Activated CD8-positive, alpha-beta T cell treated with anti-CD3 and anti-CD28 coated beads, Interleukin-2, amount 10 ng/mL, durations not matched to agents 7 days and 5 days (primary cell): ENCODE measurements around the gene CDH4. TPM values are rescaled to one million over a fixed set of nuclear protein-coding genes. Genes with fewer than 3 reads are reported as not detected.

ENCODE experiments used
- ATAC-seq: fragments of 150-1000 bp; cut with Tn5 transposase; one replicate; pipeline ENCODE4 v1.10.0; 2021; ENCODE audit warnings: moderate library complexity
- CTCF ChIA-PET: fragments of 350-600 bp; sonication (Branson Sonifier 250); formaldehyde crosslinking; loops from one replicate; lab custom pipeline; 2021; ENCODE audit warnings: antibody characterized with exemption; lab: Charles Lee
- POLR2A ChIA-PET: fragments of 350-600 bp; sonication (Branson Sonifier 250); formaldehyde crosslinking; loops from one replicate; lab custom pipeline; 2021; ENCODE audit warnings: antibody characterized with exemption; lab: Charles Lee
- DNase-seq: peaks from one replicate; pipeline ENCODE4 v3.0.0-alpha.2; 2020
- H3K27ac Mint-ChIP-seq: one replicate; pipeline ENCODE4 v1.8.0; 2021; ENCODE audit warnings: mild to moderate bottlenecking, mixed read lengths
- H3K27me3 Mint-ChIP-seq: one replicate; pipeline ENCODE4 v1.8.0; 2021; ENCODE audit warnings: low read depth, mixed read lengths
- H3K36me3 Mint-ChIP-seq: one replicate; pipeline ENCODE4 v1.8.0; 2021; ENCODE audit warnings: low read depth, mixed read lengths
- H3K4me1 Mint-ChIP-seq: one replicate; pipeline ENCODE4 v1.8.0; 2021; ENCODE audit warnings: low read depth, mixed read lengths
- H3K4me3 Mint-ChIP-seq: one replicate; pipeline ENCODE4 v1.8.0; 2021; ENCODE audit warnings: mild to moderate bottlenecking, mixed read lengths
- H3K9me3 Mint-ChIP-seq: one replicate; pipeline ENCODE4 v1.8.0; 2022; ENCODE audit warnings: mixed read lengths; ENCODE audit not compliant: insufficient read depth
- total RNA-seq, 2 experiments: library from RNA; stranded (reverse); gene quantifications; one replicate each; pipeline ENCODE4 v1.2.3, GENCODE V29; 2021

Gene CDH4
- total RNA-seq, 2 experiments from 2014 or later, result 0.05 to 0.13 TPM

DNA sequence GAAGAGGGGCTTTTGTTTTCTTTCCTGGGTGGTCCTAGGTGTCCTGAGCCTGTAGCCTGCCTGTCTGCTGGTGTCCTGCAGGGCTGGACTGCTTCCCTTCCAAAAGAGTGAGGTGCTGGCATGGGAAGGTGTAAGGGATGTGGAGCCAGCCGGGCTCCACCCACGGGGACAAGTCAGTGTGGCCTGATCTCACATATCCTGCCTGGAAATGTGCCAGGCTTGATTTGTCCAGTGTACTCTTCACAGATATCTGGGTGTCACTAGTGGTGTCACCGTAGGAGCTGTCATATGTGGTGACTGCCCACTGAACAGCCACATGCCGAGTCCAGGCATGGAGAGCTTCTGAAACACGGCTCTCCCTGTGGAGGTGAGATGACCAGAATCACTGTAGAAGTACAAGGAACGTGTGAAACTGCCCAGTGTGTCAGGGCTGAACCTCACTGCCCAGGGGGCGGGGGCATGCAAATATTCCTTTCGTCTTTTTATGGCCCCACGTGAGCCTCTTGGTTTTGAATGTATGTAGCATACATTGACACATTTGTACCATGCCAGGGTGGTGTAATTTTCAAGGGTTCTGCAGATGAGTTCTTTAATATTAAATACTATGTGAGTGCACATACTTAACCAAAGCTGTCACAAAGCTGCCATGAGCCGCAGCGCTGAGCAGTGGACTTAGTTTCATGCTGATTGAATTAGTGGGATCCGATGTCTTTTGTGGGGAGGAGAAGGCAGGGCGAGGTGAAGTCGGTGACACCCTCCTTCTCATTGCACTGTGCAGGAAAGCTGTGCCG lies 55.8 kb downstream of the CDH4 start:
- H3K36me3 Mint-ChIP-seq, result no peaks in the 10 kb centered on the region
- H3K9me3 Mint-ChIP-seq, result no peaks in the 10 kb centered on the region
- no peak overlapping the region for H3K27ac Mint-ChIP-seq
- ChIA-PET CTCF (no interaction called here), POLR2A (no interaction called here)
- no peaks in the 10 kb centered on the region for H3K4me1 Mint-ChIP-seq
- ATAC-seq, result no peak
- DNase-seq, result no peak
- H3K4me3 Mint-ChIP-seq, result no peak overlapping the region
- no peaks in the 10 kb centered on the region for H3K27me3 Mint-ChIP-seq

DNA sequence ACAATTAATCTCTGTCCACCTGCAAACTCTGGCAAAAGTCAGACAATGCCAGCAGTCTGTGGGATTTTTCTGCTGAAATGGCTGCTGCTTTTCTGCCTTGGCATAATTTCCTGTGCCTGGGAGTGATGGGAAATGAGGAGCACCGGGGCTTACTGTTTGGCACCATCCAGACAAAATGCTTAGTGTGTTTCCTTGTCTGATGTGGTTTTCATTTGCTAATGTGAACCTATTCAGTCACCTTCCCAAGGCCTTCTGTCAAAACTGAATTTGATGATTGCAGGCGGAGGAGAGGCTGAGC lies 56.4 kb downstream of the CDH4 start:
- no peaks in the 10 kb centered on the region for H3K27me3 Mint-ChIP-seq

DNA sequence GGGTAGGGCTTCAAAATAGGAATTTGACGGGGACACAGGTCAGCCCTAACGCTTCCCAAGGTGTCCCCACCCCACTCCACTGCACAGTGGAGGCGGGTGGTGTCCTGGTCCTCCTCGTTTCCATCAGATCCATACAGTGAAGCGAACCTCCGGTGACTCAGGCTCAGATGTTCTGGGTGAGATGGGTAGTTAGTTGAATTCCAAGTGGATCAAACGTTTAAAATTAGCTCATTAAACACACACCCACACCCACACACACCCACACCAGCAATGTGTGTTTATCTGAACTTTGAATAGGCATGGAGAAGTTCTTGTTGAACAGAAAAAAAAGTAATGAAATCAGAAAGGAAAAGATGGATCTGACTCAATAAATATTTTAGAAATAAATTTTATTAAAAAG lies 58.9 kb downstream of the CDH4 start:
- Mint-ChIP-seq H3K36me3 (no peaks in the 10 kb centered on the region), H3K27me3 (no peaks in the 10 kb centered on the region), H3K9me3 (no peaks in the 10 kb centered on the region), H3K4me1 (no peaks in the 10 kb centered on the region), H3K27ac (no peak overlapping the region), H3K4me3 (no peak overlapping the region)
- ATAC-seq (no peak), DNase-seq (no peak)
- ChIA-PET CTCF (no interaction called here), POLR2A (no interaction called here)

More for the DNA sequence above, 56.4 kb downstream of the CDH4 start:
- Mint-ChIP-seq H3K4me3 (no peak overlapping the region), H3K27ac (no peak overlapping the region), H3K4me1 (no peaks in the 10 kb centered on the region), H3K9me3 (no peaks in the 10 kb centered on the region), H3K36me3 (no peaks in the 10 kb centered on the region)
- ChIA-PET CTCF (no interaction called here), POLR2A (no interaction called here)
- no peak for ATAC-seq
- no peak for DNase-seq

DNA sequence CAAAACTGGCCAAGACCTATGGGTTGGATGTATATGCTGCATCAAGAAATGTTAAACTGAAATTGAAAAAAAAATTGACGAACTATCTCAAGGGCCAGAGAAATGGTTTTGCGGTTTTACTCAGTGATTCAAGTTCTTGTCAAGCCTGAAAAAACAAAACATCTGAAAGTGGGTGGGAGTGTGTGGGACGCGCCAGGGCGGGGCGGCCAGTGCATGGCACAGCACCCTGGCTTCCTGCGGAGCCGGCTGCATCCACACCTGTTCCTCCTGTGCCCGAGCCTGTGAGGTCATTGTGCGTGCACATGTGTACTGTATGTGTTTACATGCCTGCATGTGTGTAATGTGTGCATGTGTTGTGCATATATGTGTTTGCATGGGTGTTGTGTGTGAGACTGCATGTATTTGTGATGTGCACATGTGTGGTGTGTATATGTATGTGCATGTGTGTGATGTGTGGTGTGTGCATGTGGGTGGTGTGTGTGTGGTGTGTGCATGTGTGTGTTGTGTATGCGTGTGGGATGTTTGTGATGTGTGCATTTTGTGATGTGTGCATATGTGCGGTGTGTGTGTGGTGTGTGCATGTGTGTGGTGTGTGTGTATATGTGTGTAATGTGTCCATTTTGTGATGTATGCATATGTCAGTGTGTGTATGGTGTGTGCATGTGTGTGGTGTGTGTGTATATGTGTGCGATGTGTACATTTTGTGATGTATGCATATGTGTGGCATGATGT lies 59.8 kb downstream of the CDH4 start:
- Mint-ChIP-seq H3K4me3 (no peak overlapping the region), H3K27me3 (no peaks in the 10 kb centered on the region), H3K9me3 (no peaks in the 10 kb centered on the region), H3K4me1 (no peaks in the 10 kb centered on the region), H3K36me3 (no peaks in the 10 kb centered on the region), H3K27ac (no peak overlapping the region)
- ChIA-PET CTCF (no interaction called here), POLR2A (no interaction called here)
- DNase-seq (no peak), ATAC-seq (no peak)

DNA sequence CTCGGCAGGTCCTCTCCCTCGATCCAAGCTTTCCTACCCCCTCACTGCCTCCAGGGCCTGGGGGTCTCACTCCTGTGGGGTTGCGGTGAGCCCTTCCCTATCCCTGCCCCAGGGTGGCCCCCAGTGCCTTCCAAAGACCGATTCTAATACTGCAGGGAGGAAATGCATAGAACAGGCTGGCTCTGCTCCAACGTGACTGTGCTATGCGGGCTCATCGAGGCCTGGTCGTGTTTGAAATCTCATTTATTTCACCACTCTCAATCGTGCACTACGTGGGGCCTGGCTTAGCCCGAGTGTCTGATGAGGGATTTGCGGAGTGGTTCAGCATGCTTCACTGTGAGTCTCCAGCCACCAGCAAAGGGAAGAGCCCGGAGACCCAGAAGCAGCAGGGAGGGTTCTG lies 60.9 kb downstream of the CDH4 start:
- no peaks in the 10 kb centered on the region for H3K9me3 Mint-ChIP-seq
- ChIA-PET CTCF (no interaction called here), POLR2A (no interaction called here)
- no peak overlapping the region for H3K27ac Mint-ChIP-seq
- ATAC-seq (no peak), DNase-seq (no peak)
- no peaks in the 10 kb centered on the region for H3K4me1 Mint-ChIP-seq
- H3K36me3 Mint-ChIP-seq, result no peaks in the 10 kb centered on the region
- no peaks in the 10 kb centered on the region for H3K27me3 Mint-ChIP-seq
- no peak overlapping the region for H3K4me3 Mint-ChIP-seq

DNA sequence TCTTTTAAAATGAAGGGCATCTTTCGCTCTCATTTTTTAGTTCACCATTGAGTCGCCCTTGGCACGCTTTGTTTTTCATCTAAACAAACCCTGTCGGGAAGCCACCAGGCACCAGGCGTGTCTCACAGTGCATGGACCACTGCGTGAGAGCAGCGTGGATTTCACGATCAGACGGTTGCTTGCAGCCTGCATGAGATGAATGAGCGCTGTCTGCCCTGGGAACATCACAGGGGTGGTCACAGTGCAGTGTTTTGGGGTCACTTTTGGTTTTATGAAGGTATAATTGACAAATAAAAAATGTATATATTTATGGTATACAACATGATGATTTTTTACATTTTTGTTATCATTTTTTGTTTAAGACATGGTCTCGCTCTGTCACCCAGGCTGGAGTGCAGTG lies 61.3 kb downstream of the CDH4 start:
- H3K36me3 Mint-ChIP-seq, result no peaks in the 10 kb centered on the region
- no peak overlapping the region for H3K27ac Mint-ChIP-seq
- no peaks in the 10 kb centered on the region for H3K4me1 Mint-ChIP-seq
- ATAC-seq (no peak), DNase-seq (no peak)
- POLR2A ChIA-PET, result no interaction called here
- H3K9me3 Mint-ChIP-seq, result no peaks in the 10 kb centered on the region
- H3K4me3 Mint-ChIP-seq, result no peak overlapping the region
- CTCF ChIA-PET, result no interaction called here
- no peaks in the 10 kb centered on the region for H3K27me3 Mint-ChIP-seq

DNA sequence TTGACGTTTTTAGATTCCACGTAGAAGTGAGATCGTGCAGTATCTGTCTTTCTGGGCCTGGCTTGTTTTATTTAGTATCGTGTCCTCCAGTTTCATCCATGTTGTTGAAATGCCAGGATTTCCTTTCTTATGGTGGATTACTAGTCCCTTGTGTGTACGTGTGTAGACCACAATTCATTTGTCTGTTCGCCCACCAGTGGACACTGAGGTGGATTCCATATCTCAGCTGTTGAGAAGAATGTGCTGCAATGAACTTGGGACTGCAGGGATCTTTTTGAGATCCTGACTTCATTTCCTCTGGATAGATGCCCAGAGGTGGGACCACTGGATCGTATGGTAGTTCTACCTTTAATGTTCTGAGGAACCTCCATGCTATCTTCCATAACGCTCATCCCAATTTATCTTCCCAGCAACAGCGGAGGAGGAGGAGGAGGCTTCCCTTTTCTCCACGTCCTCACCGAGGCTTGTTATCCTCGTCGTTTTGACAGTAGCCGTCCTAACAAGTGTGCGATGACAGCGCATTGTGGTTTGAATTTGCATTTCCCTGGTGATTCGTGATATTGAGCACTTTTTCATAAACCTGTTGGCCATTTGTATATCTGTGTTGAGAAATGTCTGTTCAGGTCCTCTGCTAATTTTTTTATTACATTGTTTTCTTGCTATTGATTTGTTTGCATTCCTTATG lies 62.4 kb downstream of the CDH4 start:
- Mint-ChIP-seq H3K27me3 (no peaks in the 10 kb centered on the region), H3K9me3 (no peaks in the 10 kb centered on the region), H3K27ac (no peak overlapping the region), H3K36me3 (no peaks in the 10 kb centered on the region), H3K4me1 (no peaks in the 10 kb centered on the region), H3K4me3 (no peak overlapping the region)
- ATAC-seq, result no peak
- CTCF ChIA-PET, result no interaction called here
- no peak for DNase-seq
- POLR2A ChIA-PET, result no interaction called here

DNA sequence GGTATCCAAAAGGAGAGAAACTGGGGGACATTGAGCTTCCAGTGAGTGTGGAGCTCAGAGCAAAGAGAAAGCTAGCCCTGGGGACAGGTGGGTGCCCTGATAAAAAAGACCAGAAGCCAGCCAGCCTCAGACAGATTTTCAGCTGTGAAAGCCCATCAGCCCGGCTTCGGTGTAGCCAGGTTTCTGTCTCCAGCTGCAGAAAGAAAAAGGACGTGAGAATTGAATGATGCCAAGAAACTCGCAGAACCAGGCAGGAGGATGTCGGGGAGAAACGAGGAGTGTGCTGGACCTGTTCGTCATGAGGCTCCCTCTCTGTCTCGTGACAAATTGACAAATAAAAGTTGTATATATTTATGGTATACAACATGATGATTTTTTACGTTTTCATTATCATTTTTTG lies 63.3 kb downstream of the CDH4 start:
- no peak for DNase-seq
- H3K4me1 Mint-ChIP-seq, result no peaks in the 10 kb centered on the region
- CTCF ChIA-PET, result no interaction called here
- no peaks in the 10 kb centered on the region for H3K27me3 Mint-ChIP-seq
- no peaks in the 10 kb centered on the region for H3K36me3 Mint-ChIP-seq
- no peak overlapping the region for H3K27ac Mint-ChIP-seq
- H3K9me3 Mint-ChIP-seq, result no peaks in the 10 kb centered on the region
- no peak overlapping the region for H3K4me3 Mint-ChIP-seq
- no peak for ATAC-seq
- POLR2A ChIA-PET, result no interaction called here

DNA sequence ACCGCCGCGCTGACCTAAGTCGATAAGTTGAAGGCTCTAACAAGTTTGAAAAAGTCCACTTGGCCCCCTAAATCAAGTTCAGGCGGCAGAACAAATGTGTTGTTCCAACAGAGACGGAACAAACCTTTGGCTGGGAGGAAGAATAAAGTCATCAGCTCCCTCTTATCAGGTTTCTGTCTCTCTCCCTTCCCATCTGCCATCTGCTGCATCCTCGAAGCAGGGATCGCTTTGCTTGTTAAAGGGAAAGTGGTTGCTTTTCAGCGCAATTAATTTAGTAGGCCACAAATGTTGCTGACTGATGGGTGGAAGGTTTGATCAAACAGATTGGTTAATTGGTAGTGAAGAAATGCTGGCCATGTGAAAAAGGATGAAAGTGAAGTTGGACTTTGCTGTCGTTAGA lies 64.3 kb downstream of the CDH4 start:
- Mint-ChIP-seq H3K36me3 (no peaks in the 10 kb centered on the region), H3K9me3 (no peaks in the 10 kb centered on the region), H3K27me3 (no peaks in the 10 kb centered on the region), H3K4me3 (no peak overlapping the region), H3K4me1 (no peaks in the 10 kb centered on the region), H3K27ac (no peak overlapping the region)
- CTCF ChIA-PET, result no interaction called here
- POLR2A ChIA-PET, result no interaction called here
- DNase-seq (no peak), ATAC-seq (no peak)

DNA sequence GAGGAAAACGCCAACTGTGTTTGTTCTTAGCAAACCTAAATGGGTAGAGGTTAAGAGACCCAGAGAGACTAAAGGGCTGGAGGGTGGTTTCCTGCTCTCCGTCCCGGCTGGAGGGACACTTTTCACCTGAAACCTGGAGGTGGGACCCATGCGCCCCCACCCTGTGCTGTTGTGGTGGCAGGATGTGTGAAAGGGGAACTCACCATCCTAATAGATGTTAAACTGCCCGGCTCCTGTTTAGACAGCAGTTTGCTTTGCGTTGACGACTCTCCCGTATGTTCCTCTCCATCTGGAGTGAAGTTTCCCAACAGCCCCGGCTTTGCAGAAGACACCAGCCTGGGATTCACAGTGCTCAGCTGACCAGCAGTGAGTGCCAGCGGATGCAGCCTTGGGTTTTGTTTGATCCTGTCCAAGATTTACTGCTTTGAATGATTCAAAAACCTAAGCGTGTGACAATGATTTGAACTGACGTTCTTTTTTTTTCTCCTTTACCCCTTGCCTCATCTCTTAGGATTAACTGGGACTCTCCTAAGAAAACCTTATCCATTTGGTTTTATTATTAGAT lies 66.0 kb downstream of the CDH4 start:
- Mint-ChIP-seq H3K27me3 (no peaks in the 10 kb centered on the region), H3K9me3 (no peaks in the 10 kb centered on the region), H3K36me3 (no peaks in the 10 kb centered on the region), H3K27ac (no peak overlapping the region), H3K4me3 (no peak overlapping the region), H3K4me1 (no peaks in the 10 kb centered on the region)
- ChIA-PET CTCF (no interaction called here), POLR2A (no interaction called here)
- DNase-seq (no peak), ATAC-seq (no peak)

DNA sequence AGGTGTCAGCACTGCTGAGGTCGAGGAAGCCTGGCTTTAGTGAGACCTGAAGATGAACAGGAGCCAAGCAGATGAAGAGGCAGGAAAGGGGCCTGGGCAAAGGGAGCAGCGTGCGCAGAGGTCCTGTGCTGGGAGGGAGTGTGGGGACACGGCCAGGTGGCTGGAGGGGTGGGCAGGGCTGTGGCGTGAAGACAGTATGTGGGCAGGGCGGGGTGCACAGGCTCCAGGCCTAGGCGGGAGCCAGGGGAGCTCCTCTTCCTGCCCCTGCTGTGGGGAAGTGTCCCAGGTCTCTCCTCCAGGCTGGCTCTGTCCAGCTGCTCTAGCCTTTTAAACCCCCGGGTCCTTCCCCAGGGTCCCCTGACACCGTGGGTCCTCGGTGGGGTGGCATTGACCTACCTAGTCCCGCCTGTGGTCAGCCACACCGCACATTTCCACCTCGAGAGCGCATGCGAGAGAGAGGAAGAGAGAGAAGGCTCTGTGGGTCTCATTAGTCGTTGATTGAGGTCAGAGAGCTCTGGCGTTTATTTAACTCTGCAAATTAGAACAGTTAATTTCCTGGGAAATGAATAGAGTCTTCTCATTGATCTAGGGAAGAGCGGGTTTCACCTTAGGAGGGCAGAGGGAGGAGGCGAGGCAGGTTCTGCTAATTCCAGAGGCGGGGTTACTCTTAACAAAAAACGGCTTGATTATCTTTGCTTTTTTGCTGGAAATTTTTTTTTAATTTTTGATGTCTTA lies 68.8 kb downstream of the CDH4 start:
- DNase-seq (no peak), ATAC-seq (no peak)
- H3K4me1 Mint-ChIP-seq, result no peaks in the 10 kb centered on the region
- H3K9me3 Mint-ChIP-seq, result no peaks in the 10 kb centered on the region
- H3K27ac Mint-ChIP-seq, result no peak overlapping the region
- H3K27me3 Mint-ChIP-seq, result no peaks in the 10 kb centered on the region
- H3K36me3 Mint-ChIP-seq, result no peaks in the 10 kb centered on the region
- H3K4me3 Mint-ChIP-seq, result no peak overlapping the region
- ChIA-PET POLR2A (no interaction called here), CTCF (no interaction called here)

DNA sequence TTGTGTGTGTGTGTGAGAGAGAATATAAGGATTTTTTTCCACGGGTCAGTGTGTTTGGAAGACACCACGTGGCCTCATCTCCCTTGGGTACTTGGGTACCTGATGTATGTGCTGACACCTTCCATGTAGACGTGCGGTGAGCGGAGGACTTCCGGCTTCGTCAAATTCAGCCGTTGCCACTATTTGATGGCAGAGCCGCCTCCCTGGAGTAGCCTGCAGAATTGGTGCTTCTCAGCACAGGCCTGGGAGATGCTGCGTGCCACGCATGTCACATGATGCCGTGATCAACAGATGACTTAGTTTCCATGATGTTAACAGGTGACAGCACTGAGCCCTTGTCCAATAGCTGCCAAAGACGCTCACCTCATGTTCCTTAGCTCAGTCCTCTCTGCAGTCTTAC lies 69.4 kb downstream of the CDH4 start:
- ChIA-PET POLR2A (no interaction called here), CTCF (no interaction called here)
- no peak overlapping the region for H3K4me3 Mint-ChIP-seq
- H3K4me1 Mint-ChIP-seq, result no peaks in the 10 kb centered on the region
- no peak overlapping the region for H3K27ac Mint-ChIP-seq
- no peaks in the 10 kb centered on the region for H3K36me3 Mint-ChIP-seq
- no peaks in the 10 kb centered on the region for H3K9me3 Mint-ChIP-seq
- no peak for DNase-seq
- ATAC-seq, result no peak
- no peaks in the 10 kb centered on the region for H3K27me3 Mint-ChIP-seq
